ENCODE results near the gene NPW. TPM values are rescaled to one million over a fixed set of nuclear protein-coding genes. Genes with fewer than 3 reads are reported as not detected.

Gene NPW
- polyA plus RNA-seq, 1 experiment: 0.66 TPM

GRCh38 chr16:2062801-2063200 is 43.2 kb downstream of the NPW start:
- TF ChIP-seq CTCF (IDR thresholded peaks at IDR 0.05; ENCODE audit: low read depth, low read length): no peak
- Histone ChIP-seq H3K27me3 (ENCODE audit: control insufficient read depth, insufficient read depth, low read length) (no peaks in the 10 kb centered on the region), H3K27ac (ENCODE audit: low read depth, low read length) (no peak overlapping the region), H3K4me3 (ENCODE audit: low read depth, low read length) (no peak overlapping the region), H3K9me3 (ENCODE audit: control insufficient read depth, insufficient read depth, low read length) (no peaks in the 10 kb centered on the region; the same call in 1 of the 2 replicates)
- DNase-seq (ENCODE audit: low read depth, low spot score): no peak
- ChIA-PET POLR2A (no interaction called here), CTCF (interaction anchor here (0.6 to 1.4 kb wide), 2 partner anchors 40 to 66 kb away, joined by 3 to 4 read pairs; no protein-coding TSS in a partner anchor)

GRCh38 chr16:2063861-2064260 is 44.3 kb downstream of the NPW start:
- Histone ChIP-seq H3K27me3 (ENCODE audit: control insufficient read depth, insufficient read depth, low read length) (no peaks in the 10 kb centered on the region), H3K4me3 (ENCODE audit: low read depth, low read length) (no peak overlapping the region), H3K9me3 (ENCODE audit: control insufficient read depth, insufficient read depth, low read length) (no peaks in the 10 kb centered on the region; the same call in 1 of the 2 replicates), H3K27ac (ENCODE audit: low read depth, low read length) (no peak overlapping the region)
- ChIA-PET POLR2A (no interaction called here), CTCF (no interaction called here)
- DNase-seq (ENCODE audit: low read depth, low spot score): no peak
- no peak for TF ChIP-seq CTCF (IDR thresholded peaks at IDR 0.05; ENCODE audit: low read depth, low read length)

- ChIA-PET POLR2A (interaction anchor here (1.5 kb wide), 1 partner anchor 91 kb away, joined by 4 read pairs; the partner anchor contains the start of gene TRAF7), CTCF (no interaction called here)
- DNase-seq (ENCODE audit: low read depth, low spot score): no peak
- Histone ChIP-seq H3K9me3 (ENCODE audit: control insufficient read depth, insufficient read depth, low read length) (no peaks in the 10 kb centered on the region; the same call in 1 of the 2 replicates), H3K27ac (ENCODE audit: low read depth, low read length) (no peak overlapping the region), H3K27me3 (ENCODE audit: control insufficient read depth, insufficient read depth, low read length) (no peaks in the 10 kb centered on the region), H3K4me3 (ENCODE audit: low read depth, low read length) (no peak overlapping the region)
- no peak for TF ChIP-seq CTCF (IDR thresholded peaks at IDR 0.05; ENCODE audit: low read depth, low read length)
Observed at GRCh38 chr16:2064368-2064945, 44.9 kb downstream of the NPW start.

GRCh38 chr16:2066139-2066538 is 46.6 kb downstream of the NPW start:
- DNase-seq (ENCODE audit: low read depth, low spot score): no peak
- H3K4me3 ChIP-seq (ENCODE audit: low read depth, low read length): no peak overlapping the region
- no peaks in the 10 kb centered on the region; the same call in 1 of the 2 replicates for H3K9me3 ChIP-seq (ENCODE audit: control insufficient read depth, insufficient read depth, low read length)
- ChIA-PET CTCF (interaction anchor here (0.6 kb wide), 1 partner anchor 384 kb away, joined by 4 read pairs; no protein-coding TSS in a partner anchor), POLR2A (no interaction called here)
- H3K27ac ChIP-seq (ENCODE audit: low read depth, low read length): no peak overlapping the region
- no peak for TF ChIP-seq CTCF (IDR thresholded peaks at IDR 0.05; ENCODE audit: low read depth, low read length)
- no peaks in the 10 kb centered on the region for H3K27me3 ChIP-seq (ENCODE audit: control insufficient read depth, insufficient read depth, low read length)

Small RNA genes lying within 50 kb of the gene (small RNA-seq; reads per million reads assigned to genes)
- gene AC005363.2 (ENCODE audit: insufficient read length, low read depth) (not detected), gene RN7SL219P (ENCODE audit: insufficient read length, low read depth) (not detected)

Other genes with a start within 250 kb of the NPW start
- 15.6 and 25.5 TPM in 2 replicates for gene NME3, start 248.2 kb upstream of the NPW start, polyA plus RNA-seq (2011; rRNA removed)
- gene EME2, start 247.0 kb upstream of the NPW start, polyA plus RNA-seq (2011; rRNA removed): 2.4 and 3.1 TPM in 2 replicates
- gene MRPS34, start 246.7 kb upstream of the NPW start, polyA plus RNA-seq (2011; rRNA removed): 55.8 and 62.2 TPM in 2 replicates
- 11.0 and 13.3 TPM in 2 replicates for gene SPSB3, start 237.2 kb upstream of the NPW start, polyA plus RNA-seq (2011; rRNA removed)
- gene NUBP2, start 236.8 kb upstream of the NPW start, polyA plus RNA-seq (2011; rRNA removed): 20.0 and 29.2 TPM in 2 replicates
- gene IGFALS, start 226.1 kb upstream of the NPW start, polyA plus RNA-seq (2011; rRNA removed): not detected in 2 replicates
- gene HAGH, start 193.0 kb upstream of the NPW start, polyA plus RNA-seq (2011; rRNA removed): 11.8 and 16.2 TPM in 2 replicates
- 35.2 and 45.4 TPM in 2 replicates for gene FAHD1, start 192.6 kb upstream of the NPW start, polyA plus RNA-seq (2011; rRNA removed)
- gene MEIOB, start 147.6 kb upstream of the NPW start, polyA plus RNA-seq (2011; rRNA removed): 0.04 TPM in 1 of 2 replicates, not detected in the other
- not detected in 2 replicates for gene HS3ST6, start 101.4 kb upstream of the NPW start, polyA plus RNA-seq (2011; rRNA removed)
- gene MSRB1, start 76.6 kb upstream of the NPW start, polyA plus RNA-seq (2011; rRNA removed): 23.1 and 32.6 TPM in 2 replicates
- not detected in 2 replicates for gene RPL3L, start 65.1 kb upstream of the NPW start, polyA plus RNA-seq (2011; rRNA removed)
- gene NDUFB10, start 60.2 kb upstream of the NPW start, polyA plus RNA-seq (2011; rRNA removed): 126 and 163 TPM in 2 replicates
- gene RPS2, start 55.0 kb upstream of the NPW start, polyA plus RNA-seq (2011; rRNA removed): 2,494 and 4,570 TPM in 2 replicates
- not detected in 2 replicates for gene RNF151, start 52.9 kb upstream of the NPW start, polyA plus RNA-seq (2011; rRNA removed)
- gene TBL3, start 47.7 kb upstream of the NPW start, polyA plus RNA-seq (2011; rRNA removed): 13.7 and 24.8 TPM in 2 replicates
- not detected in 2 replicates for gene NOXO1, start 38.3 kb upstream of the NPW start, polyA plus RNA-seq (2011; rRNA removed)
- gene GFER, start 35.6 kb upstream of the NPW start, polyA plus RNA-seq (2011; rRNA removed): 15.8 and 19.5 TPM in 2 replicates
- 1.8 and 2.3 TPM in 2 replicates for gene SYNGR3, start 29.8 kb upstream of the NPW start, polyA plus RNA-seq (2011; rRNA removed)
- gene ZNF598, start 10.0 kb upstream of the NPW start, polyA plus RNA-seq (2011; rRNA removed): 8.2 and 10.7 TPM in 2 replicates
- gene NHERF2, start 7.1 kb downstream of the NPW start, polyA plus RNA-seq (2011; rRNA removed): 16.7 and 23.5 TPM in 2 replicates
- gene NTHL1, start 28.0 kb downstream of the NPW start, polyA plus RNA-seq (2011; rRNA removed): 10.7 and 14.5 TPM in 2 replicates
- gene TSC2, start 28.2 kb downstream of the NPW start, polyA plus RNA-seq (2011; rRNA removed): 35.9 and 42.2 TPM in 2 replicates
- 16.1 and 21.7 TPM in 2 replicates for gene PKD1, start 116.1 kb downstream of the NPW start, polyA plus RNA-seq (2011; rRNA removed)
- 3.6 and 5.2 TPM in 2 replicates for gene RAB26, start 128.8 kb downstream of the NPW start, polyA plus RNA-seq (2011; rRNA removed)
- gene TRAF7, start 136.0 kb downstream of the NPW start, polyA plus RNA-seq (2011; rRNA removed): 35.2 and 49.3 TPM in 2 replicates
- gene CASKIN1, start 176.8 kb downstream of the NPW start, polyA plus RNA-seq (2011; rRNA removed): 0.01 and 0.02 TPM in 2 replicates
- gene MLST8, start 185.7 kb downstream of the NPW start, polyA plus RNA-seq (2011; rRNA removed): 41.1 and 55.1 TPM in 2 replicates
- gene BRICD5, start 191.1 kb downstream of the NPW start, polyA plus RNA-seq (2011; rRNA removed): 0.26 and 0.37 TPM in 2 replicates
- gene PGP, start 195.1 kb downstream of the NPW start, polyA plus RNA-seq (2011; rRNA removed): 3.6 and 4.8 TPM in 2 replicates
- gene E4F1, start 203.8 kb downstream of the NPW start, polyA plus RNA-seq (2011; rRNA removed): 8.5 and 11.2 TPM in 2 replicates
- 0.14 and 0.19 TPM in 2 replicates for gene DNASE1L2, start 216.7 kb downstream of the NPW start, polyA plus RNA-seq (2011; rRNA removed)
- gene ECI1, start 231.8 kb downstream of the NPW start, polyA plus RNA-seq (2011; rRNA removed): 24.9 and 32.4 TPM in 2 replicates
- gene RNPS1, start 248.3 kb downstream of the NPW start, polyA plus RNA-seq (2011; rRNA removed): 95.3 and 99.9 TPM in 2 replicates

All from AG04450 (cell line).